ENCODE measurements around the gene TBC1D22B. TPM values are rescaled to one million over a fixed set of nuclear protein-coding genes. Genes with fewer than 3 reads are reported as not detected.

The TBC1D22B gene
- total and polyA plus RNA-seq, 2 experiments from 2014 or later, result 9.1 to 19.9 TPM

GRCh38 chr6:37309046-37309445 is 51.5 kb downstream of the TBC1D22B start:
- no peaks in the 10 kb centered on the region for H3K27me3 ChIP-seq (ENCODE audit: insufficient read depth)
- H3K27ac ChIP-seq (ENCODE audit: low read depth), result peak overlapping the region; percentile 26; the same call in 1 of the 2 replicates
- H3K4me1 ChIP-seq (ENCODE audit: insufficient read depth), result no peaks in the 10 kb centered on the region
- TF ChIP-seq ETS1 (IDR thresholded peaks at IDR 0.05), result no peak
- no peak for TF ChIP-seq STAT1 (IDR thresholded peaks at IDR 0.05; ENCODE audit: unreplicated experiment)
- TF ChIP-seq EZH2 (IDR thresholded peaks at IDR 0.05; ENCODE audit: low read depth, unreplicated experiment), result no peak
- no peak for TF ChIP-seq ZNF114 (CRISPR knock-in tag; IDR thresholded peaks at IDR 0.05)
- no peak for TF ChIP-seq EZH2phosphoT487 (IDR thresholded peaks at IDR 0.05; ENCODE audit: unreplicated experiment)
- TF ChIP-seq CREB1 (CRISPR knock-in tag; IDR thresholded peaks at IDR 0.05; ENCODE audit: low read depth), result no peak
- no peak for TF ChIP-seq REST (IDR thresholded peaks at IDR 0.05; ENCODE audit: unreplicated experiment)
- no peak for TF ChIP-seq POLR2AphosphoS5 (IDR thresholded peaks at IDR 0.05; ENCODE audit: low read depth)
- no peak for TF ChIP-seq NANOG (IDR thresholded peaks at IDR 0.05; ENCODE audit: borderline replicate concordance)
- TF ChIP-seq CTCF (conservative IDR thresholded peaks at IDR 0.05; ENCODE audit: low read depth in 2 of 2), result no peak
- TF ChIP-seq ZNF331 (CRISPR knock-in tag; IDR thresholded peaks at IDR 0.05; ENCODE audit: low read depth), result no peak
- H3K9me2 ChIP-seq (ENCODE audit: insufficient read depth), result no peaks in the 10 kb centered on the region
- DNase-seq (ENCODE audit: low spot score) (no peak), ATAC-seq (no peak)
- H3K36me3 Mint-ChIP-seq (ENCODE audit: low read depth), result peaks cover 7% of the 10 kb centered on the region
- no peak overlapping the region for H2AFZ ChIP-seq
- H3K27ac Mint-ChIP-seq, result no peak overlapping the region
- peaks cover 3% of the 10 kb centered on the region; the same call in 1 of the 2 replicates for H3K36me3 ChIP-seq (ENCODE audit: insufficient read depth)
- no peaks in the 10 kb centered on the region for H3K9me3 Mint-ChIP-seq
- no peak overlapping the region for H3K4me3 Mint-ChIP-seq
- H3K4me1 Mint-ChIP-seq, result no peaks in the 10 kb centered on the region
- no peaks in the 10 kb centered on the region for H3K27me3 Mint-ChIP-seq (ENCODE audit: insufficient read depth, low read depth, poor library complexity)
- H3F3A ChIP-seq (replicated peaks; ENCODE audit: low read depth), result 0 out of 2 replicates have a peak, but pooled peaks cover 4% of the 10 kb centered on the region
- H3K4me2 ChIP-seq, result no peak overlapping the region
- peaks cover 3% of the 10 kb centered on the region for H4K20me1 ChIP-seq (replicated peaks; ENCODE audit: insufficient read depth)
- no peak overlapping the region for H3K4me3 ChIP-seq
- no peaks in the 10 kb centered on the region for H3K79me2 ChIP-seq (replicated peaks; ENCODE audit: insufficient read depth)
